ENCODE data around the gene SLC38A10.

DNA sequence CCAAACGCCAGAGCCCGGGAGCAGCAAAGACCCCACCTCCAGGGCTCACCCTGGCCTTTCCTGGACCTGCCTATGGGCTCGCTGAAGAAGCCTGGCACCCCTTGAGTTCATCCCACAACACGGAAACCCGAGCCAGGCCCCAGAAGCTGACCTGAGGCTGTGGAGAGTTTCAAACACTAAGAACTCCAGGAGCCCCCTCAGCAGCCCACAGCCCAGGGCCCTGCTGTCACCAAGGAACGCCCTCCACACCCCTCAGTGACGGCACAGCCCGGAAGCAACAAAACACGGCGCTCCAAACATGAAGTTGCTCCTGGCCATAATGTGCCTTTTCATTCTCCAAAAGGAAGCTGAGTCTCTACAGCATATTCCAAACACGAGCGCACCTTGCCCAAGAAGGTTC lies 9.2 kb downstream of the SLC38A10 start:
- no peak for TF ChIP-seq EZH2 (IDR thresholded peaks at IDR 0.05; ENCODE audit: low read length)
- no peak for TF ChIP-seq CTCF (optimal IDR thresholded peaks at IDR 0.05 in 1 of 3, IDR thresholded peaks at IDR 0.05 in 1 of 3, conservative IDR thresholded peaks at IDR 0.05 in 1 of 3; ENCODE audit: extremely low read depth in 1 of 3, insufficient read depth in 2 of 3, low read length in 3 of 3)
